HG03108 (cell line): ENCODE data around the gene OLFML3.
"Not testable (repeated sequence)": the region's sequence is repeated elsewhere in the genome, so short reads cannot be mapped to it uniquely, and the experiment has no call there.

Experiments
- ATAC-seq: cut with Tn5 transposase; IDR thresholded peaks from one replicate; pipeline ENCODE4 v1.9.1; 2021; ENCODE audit warnings: moderate library complexity; ENCODE audit not compliant: unreplicated experiment

OLFML3 gene

DNA sequence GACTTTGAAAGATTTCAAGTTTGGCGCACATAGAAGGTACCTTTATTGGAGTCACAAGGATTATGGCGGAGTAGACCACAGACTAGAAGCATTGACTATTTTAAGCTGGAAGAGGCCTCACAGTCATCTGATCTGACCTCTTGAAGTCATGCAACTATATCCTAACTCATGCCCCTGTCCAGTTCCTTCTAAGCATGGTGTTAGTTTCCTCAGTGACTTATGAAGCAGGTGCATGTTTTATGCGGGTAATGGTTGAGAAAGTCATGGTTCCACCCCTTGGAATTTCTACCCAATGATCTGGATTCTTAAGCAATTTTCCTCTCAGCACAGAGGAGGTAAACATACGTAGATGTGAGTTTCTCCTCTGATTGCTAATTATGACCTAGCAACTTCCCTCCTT, 11.7 kb downstream of the OLFML3 start:
- ATAC-seq, result no peak

DNA sequence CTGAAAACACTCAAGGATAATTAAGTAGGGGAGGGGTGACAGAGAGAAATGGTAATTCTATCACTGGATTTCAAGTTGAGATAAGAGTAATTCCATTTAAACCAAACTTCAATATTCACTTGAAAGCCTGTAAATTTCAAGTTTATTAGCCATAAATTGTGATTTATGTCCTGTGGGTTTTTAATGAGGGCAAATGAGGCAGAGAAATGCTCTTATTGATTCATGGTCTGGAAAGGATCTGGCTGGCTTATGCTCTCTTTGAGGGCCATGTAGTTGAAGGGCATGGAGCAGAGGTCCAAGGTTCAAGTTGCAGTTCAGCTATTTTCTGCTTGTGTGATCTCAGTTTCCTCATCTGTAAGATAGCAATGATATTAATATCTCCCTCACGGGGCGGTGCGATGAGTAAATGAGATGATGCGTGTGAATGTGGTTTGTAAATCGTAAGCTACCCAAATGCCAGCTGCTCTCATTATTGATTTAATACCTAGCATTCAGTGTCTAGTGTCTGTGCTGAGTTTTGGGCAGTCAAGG, 12.3 kb downstream of the OLFML3 start:
- ATAC-seq, result no peak

DNA sequence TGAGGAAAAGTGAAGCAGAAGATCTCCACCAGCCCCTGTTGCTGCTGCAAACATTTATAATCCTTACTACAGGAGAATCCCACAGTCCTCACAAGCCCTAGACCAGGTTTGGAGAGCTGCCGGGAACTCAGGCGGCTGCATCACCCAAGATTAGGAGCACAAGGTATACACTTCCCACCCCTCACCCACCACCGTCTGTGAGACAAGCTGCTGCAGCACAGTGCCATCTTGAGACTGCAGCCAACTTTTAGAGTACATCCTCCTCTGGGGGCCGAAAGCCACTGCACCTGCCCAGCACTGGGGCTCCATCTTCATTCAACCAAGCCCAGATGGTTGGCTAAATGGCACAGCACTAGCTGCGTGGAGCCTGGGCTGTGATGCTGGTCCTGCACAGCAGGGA, 13.8 kb downstream of the OLFML3 start:
- ATAC-seq, result no peak

DNA sequence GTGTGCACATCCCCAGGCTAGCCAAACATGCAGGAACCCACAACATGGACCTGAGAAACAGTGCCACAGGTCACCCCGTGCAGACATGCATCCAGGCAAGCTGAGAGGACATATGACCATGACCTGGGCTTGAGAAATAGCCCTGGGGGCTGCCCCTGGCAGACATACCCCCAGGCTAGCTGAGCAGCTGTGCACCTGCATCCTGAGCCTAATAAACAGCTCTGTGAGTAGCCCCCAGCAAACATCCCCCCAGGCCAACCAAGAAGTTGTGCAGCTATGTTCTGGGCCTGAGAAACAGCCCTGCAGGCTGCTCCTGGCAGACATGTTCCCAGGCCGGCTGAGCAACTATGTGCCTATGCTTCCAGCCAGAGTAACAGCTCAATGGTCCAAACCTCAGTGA, 14.5 kb downstream of the OLFML3 start:
- no peak for ATAC-seq

DNA sequence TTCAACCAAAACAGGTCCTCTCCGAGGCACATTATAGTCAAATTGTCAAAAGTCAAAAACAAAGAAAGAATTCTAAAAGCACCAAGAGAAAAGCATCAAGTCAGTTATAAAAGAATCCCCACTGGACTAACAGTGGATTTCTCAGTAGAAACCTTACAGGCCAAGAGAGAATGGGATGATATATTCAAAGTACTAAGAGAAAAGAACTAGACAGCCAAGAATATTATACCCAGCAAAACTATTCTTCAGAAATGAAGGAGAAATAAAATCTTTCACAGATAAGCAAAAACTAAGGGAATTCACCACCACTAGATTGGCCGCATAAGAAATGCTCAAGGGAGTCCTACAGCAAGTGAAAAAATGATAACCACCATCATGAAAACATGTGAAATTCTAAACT, 16.1 kb downstream of the OLFML3 start:
- ATAC-seq, result no peak

DNA sequence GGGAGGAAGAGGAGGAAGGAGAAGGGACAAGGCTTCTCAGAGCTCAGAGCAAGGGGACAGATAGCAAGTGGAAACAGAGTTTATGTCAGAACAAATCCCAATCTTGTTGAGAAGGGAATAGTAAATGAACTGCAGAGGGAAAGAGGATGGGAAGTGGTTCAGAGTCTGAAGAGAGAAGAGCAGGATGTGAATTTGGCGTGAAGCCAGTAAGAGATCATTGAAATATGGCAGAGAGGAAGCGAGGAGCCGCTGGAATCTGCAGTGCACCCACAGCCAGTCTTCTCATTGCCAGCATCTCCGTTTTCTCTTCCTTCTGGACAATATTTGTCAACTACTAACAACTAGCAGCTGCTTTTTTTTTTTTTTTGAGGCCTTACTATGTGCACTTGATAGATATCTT, 19.1 kb downstream of the OLFML3 start:
- no peak for ATAC-seq

DNA sequence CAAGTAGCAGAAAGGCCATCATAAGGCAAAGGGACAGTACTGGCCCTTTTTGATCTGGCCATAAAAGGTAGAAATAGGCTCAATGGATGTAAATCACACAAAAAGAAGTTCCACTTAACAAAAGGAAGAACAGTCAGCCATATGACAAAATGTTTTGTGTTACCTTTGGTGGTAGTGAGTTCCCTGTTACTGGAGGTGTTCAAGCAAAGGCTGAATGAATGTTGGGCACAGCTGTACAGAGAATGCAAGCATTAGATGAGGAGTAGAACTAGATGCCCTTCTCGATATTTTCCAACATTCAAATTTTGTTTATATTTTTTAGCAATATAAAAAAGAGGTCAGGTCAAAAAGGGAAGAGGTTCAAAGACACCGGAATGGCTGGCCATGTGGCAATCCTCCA, 20.0 kb downstream of the OLFML3 start:
- ATAC-seq, result no peak

DNA sequence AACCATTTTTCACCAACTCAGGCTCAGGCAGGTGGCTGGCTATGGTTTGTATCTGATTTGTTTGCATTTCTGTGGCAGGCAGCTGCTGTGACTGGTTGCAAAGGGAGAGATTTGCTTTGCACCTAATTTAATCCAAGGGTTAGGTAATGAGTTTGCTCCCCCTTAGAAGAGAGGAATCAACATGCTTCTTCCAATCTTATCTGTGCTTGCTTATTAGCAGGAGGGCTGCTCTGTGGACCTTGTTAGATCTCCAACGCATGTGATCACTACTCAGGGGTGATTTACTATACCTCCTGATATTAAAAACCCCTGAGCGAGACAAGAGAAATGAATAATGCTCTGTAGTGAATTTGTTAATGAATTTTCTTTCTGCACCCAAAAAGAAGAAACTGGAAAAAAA, 20.5 kb downstream of the OLFML3 start:
- ATAC-seq, result no peak

DNA sequence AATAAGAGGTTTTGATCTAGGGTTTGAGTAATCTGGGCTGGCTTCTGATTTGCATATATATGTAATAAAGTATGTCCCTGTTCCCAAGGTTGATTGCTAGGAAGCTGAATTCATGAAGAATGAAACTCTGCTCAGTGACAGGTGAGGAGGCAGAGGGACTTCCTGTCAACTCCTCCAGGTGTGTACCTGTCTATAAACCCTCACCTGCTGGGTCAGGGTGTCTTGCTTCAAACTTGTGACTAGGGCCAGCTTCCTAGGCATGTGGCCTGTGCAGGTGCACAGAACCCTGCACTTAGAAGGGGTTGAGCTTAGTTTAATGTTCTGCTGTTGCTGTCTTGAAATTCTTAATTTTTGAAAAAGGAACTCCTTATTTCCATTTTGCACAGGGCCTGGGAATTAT, 21.1 kb downstream of the OLFML3 start:
- no peak for ATAC-seq

DNA sequence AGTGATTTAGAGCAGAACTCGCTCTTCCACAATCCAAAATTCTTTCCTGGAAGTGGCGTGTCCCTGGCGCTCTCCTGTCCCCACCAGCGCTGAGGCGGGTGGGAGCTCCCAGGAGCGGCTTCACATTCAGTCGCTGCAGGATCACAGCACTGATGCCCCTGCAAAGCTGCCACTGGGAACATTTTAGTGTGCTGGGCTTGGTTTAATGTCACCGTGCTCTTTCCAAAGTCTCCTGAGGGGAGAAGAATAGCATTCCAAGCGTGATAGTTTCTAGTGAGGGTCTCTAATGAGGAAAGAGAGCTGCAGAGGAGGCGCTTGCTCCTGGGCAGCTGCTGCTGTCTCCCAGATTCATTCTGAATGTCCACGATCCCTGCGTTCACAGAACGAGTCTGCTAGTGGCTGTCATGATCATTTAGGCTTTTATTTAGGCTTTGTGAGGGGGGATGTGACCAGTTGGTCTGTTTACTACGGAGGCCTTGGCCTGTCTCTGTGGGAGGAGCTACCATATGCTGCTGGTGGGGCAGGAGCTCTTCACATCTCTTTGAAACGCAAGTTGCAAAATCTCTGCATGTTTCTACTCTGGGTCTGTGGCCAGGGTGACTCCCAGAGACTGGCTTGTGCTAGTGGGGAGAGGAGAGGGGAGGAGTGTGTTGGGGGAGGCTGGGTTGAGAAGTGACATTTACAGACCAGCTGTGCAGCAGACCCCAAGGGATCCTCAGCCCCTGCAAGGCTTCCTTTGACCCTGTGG, 23.4 kb downstream of the OLFML3 start:
- no peak for ATAC-seq

DNA sequence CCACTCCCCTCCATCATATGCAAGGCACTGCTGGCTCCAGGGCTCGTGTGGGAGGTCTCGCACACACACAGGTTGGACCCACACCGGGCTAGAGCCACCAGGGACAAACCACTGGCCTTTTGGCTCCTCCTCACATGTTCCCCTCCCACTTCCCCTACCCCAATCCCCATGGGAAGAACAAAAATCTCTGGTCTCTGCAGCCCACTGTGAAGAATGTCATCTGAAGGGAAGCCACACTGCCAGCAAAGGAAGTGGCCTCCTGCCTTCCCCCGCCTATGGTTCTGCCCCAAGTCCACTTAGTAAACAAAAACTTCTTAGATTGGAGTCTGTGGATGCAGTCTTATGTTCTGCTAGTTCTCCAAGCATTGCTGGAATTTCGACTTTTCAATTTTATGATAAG, 24.2 kb downstream of the OLFML3 start:
- ATAC-seq, result no peak

DNA sequence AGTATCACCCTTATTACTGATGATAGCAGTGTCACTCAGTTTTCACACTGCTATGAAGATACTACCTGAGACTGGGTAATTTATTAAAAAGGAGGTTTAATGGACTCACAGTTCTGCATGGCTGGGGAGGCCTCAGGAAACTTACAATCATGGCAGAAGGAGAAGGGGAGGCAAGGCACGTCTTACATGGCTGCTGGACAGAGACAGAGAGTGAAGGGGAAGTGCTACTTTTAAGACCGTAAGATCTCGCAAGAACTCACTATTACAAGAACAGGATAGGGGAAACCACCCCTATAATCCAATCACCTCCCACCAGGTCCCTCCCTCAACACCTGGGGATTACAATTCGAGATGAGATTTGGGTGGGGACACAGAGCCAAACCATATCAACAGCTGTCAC, 27.6 kb downstream of the OLFML3 start:
- not testable (repeated sequence) for ATAC-seq

DNA sequence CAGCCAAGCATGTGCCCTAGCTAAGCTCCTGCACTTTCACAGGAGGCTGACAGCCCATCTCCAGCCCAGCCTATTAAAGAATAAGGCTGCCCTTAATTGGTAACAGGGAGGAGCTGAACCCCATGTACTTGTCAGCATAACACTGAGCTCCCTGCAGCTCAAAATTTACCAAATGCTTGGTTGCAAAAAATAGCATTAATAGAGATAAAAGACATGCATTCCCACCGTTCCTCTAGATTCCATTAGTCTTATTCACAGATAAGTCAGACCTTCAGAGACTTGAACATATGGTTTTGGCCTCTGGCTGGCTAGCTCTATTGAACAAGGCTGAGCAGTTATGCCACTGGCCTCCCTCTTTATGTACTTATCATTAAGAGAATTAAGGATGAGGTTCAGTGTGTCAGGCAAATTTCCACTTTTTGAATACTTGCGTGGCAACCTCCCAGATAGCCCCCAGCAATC, 29.2 kb downstream of the OLFML3 start:
- ATAC-seq, result no peak

DNA sequence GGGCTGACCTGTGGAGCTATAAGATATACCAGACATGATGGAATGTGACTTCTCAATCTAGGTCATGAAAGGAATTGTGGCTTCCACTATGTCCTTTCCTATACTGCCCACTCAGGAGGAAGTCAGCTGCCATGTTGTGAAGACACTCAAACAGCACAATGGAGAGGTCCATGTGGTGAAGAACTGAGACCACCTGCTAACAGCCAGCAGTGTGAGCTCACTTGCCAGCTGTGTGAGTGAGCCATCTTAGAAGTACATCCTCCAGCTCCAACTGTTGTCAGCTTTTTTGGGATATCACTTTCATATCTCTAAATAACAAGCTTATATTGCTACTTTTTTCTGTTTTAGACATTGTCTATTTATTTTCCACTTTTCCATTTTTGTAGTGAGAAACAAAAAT, 29.7 kb downstream of the OLFML3 start:
- no peak for ATAC-seq

DNA sequence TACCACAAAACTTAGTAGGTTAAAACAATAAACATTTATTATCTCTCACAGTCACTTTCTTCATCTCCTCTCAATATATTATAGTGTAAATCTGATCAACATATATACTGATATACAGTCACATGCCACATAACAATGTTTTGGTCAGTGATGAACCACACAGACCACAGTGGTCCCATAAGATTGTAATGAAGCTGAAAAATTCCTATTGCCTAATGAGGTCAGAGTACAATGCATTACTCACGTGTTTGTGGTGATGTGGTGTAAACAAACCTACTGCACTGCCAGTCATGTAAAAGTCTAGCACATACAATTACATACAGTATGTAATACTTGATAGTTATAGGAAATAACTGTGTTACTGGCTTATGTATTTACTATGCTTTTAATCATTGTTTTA, 30.1 kb downstream of the OLFML3 start:
- ATAC-seq, result no peak

DNA sequence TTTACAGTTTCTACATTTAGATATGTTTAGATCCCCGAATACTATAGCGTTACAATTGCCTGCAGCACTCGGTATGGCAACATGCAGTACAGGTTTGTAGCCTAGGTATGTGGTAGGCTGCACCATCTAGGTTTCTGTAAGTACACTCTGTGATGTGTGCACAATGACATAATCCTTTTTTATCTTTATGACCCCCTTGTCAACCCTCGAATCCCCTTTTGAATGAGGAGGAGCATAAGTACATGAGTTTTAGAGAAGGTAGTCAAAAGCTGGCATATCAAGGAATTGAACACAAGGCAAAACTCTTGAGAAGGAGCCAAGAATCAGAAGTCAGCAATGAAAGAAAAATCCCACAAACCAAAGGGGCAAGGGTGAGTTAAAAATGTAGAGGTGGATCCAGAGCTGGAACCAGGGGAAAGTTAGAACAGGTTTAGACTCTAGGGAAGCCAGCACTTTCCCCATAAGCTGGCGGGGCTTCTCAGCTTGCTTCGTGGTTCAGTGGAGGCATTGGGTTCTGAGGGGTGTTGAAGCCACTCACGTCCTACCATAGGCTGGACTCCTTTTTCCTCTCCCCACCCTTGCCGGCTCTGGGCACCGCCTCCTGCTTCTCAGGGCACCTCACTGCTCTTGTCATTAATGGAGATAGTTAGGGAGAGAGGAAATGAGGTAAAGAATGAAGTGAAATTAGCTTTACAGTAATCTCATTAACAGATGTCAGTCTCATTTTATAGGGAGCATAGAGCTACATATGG, 31.3 kb downstream of the OLFML3 start:
- no peak for ATAC-seq

DNA sequence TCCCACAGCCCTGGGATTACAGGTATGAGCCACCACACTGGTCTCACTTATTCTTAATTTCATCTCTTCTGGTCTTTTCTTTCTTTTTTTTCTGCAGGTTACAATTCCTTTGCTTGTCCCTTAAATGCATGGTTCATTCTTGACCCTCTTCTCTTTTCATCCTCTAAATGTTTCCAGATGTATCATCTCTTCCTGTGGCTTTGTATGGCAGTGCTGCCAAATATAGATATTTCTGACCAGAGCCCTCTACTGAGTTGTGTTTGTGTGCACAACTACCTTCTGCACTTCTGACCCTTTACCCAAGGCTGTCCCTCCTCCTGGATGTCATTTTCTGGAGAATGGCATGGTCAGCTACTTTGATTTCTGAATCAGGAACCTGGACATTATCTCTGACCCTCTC, 32.5 kb downstream of the OLFML3 start:
- ATAC-seq, result no peak

DNA sequence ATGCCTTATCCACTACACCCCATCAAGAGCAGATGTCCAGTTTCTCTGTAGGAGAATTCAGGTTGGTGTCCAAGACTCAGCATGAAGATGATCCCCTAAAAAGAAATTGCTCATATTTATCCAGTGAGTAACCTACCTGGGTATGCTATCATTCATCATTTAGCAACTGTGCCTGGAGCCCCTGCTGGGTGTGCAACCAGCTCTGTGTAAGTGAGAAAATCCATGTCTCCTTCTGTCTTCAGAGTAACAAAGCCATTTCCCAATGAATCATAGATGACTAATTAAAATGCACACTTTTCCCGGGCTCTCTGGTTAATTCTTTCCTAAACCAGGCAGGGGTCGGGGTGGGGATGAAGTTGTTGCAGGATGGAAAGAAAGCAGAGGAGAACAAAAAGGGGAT, 35.8 kb downstream of the OLFML3 start:
- ATAC-seq, result no peak

DNA sequence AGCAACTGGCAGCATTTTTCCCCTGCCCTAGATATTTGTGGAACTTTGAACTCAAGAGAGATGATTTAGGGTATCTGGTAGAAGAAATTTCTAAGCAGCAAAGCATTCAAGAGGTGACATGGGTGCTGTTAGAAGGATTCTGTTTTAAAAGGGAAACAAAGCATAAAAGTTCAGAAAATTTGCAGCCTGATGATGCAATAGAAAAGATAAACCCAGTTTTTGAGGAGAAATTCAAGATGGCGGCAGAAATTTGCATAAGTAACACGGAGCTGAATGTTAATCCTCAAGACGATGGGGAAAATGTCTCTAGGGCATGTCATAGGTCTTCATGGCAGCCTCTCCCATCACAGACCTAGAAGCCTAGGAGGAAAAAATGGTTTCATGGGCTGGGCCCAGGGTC, 40.5 kb downstream of the OLFML3 start:
- ATAC-seq, result not testable (repeated sequence)

DNA sequence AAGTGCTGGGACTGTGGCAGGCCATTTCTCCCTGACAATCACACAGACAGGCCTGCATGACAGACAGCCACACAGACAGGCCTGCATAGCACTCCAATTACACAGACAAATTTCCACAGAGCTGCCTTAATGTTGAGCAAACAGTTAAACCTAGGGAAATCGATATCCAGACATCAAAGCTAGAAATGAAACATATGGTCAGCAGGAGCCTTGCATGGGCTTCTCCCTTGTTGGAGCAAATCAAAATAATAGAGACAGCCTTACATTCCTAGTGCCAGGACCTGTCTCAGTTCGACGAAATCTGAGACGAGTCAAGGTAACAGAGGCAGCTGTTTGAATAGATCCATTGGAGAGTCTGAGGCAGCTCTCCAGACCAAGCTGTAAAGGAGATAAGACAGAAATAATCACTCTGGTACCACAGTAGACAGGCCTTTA, 42.4 kb downstream of the OLFML3 start:
- ATAC-seq, result no peak

DNA sequence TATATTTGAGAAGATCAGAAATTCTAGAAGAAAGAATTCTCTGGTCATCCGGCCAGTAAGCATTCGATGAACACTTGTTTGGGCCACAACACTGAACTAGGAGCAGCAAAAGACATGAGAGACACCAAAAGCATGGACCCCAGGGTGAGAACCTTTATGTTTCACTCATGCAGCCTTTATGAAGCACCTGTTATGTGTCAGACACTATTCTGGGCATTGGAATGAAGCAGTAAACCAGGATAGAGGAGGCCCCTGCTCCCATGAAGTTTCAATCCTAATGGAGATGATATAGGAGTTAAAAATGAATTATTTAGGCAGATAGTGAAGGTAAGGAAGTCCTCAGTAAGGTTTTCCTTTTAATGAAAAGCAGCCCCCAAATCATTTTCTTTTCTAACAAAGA, 43.6 kb downstream of the OLFML3 start:
- no peak for ATAC-seq

DNA sequence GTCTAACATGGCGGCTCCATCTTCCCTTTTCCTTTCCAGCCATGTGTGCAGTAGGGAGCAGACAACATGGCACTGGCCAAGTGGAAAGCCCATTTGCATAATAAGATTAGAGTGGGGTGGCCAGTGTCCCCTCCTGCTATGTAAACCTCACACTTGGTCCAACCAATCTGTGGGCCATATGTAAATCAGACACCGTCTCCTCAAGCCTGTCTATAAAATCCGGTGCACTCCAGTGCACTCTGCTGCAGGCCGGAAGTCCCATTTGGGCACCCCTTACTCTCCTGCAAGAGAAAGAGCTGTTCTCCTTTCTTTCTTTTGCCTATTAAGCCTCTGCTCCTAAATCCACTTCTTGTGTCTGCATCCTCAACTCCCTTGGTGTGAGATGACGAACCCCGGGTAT, 44.1 kb downstream of the OLFML3 start:
- ATAC-seq, result no peak
